ENCODE data around the gene TOR1AIP2.
A peak's percentile ranks its signal among the peaks of the same experiment; 100 is the strongest.

DNA sequence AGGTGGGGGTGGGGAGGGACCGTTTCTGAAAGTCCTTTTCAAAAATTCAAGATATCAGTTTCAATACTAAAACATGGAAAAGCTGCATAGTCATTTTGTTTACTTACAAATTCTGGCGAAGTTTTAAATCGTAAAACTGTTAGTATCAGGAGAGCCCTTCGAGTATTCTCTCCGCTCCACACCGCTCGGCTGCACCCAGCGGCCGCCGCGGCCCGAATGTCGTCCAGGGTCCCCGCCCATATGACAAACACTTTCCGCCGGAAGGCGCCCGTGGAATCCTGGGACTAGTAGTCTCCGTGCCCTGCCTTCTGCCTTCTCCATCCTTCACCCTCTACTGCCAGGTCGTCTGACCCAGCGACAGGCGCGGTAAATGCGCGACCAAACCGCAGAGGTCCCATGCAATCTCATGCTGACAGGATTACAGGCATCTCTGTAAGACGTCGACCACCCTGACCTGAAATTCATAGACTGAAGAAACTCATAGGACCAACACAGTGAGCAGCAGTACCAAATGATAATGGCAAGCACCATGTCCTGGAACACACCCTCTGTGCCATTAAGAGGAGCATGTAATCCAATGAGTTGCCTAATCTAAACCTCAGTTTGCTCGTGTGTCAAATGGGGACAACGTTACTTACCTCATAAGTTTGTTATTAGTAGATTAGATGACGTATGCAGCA lies at the start of gene TOR1AIP2:
- TF ChIP-seq, protein P1, sequence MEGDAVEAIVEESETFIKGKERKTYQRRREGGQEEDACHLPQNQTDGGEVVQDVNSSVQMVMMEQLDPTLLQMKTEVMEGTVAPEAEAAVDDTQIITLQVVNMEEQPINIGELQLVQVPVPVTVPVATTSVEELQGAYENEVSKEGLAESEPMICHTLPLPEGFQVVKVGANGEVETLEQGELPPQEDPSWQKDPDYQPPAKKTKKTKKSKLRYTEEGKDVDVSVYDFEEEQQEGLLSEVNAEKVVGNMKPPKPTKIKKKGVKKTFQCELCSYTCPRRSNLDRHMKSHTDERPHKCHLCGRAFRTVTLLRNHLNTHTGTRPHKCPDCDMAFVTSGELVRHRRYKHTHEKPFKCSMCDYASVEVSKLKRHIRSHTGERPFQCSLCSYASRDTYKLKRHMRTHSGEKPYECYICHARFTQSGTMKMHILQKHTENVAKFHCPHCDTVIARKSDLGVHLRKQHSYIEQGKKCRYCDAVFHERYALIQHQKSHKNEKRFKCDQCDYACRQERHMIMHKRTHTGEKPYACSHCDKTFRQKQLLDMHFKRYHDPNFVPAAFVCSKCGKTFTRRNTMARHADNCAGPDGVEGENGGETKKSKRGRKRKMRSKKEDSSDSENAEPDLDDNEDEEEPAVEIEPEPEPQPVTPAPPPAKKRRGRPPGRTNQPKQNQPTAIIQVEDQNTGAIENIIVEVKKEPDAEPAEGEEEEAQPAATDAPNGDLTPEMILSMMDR (IDR thresholded peaks at IDR 0.05): no peak
- TF ChIP-seq POLR2A (IDR thresholded peaks at IDR 0.05): peak; percentile 89 to 97

All from thyroid gland (tissue), 4 donors.